IMR-90 (cell line): Measurements from ENCODE around the gene HOATZ.

Source experiments
- CEBPB ChIP-seq: IDR thresholded peaks from 2 replicates; pipeline ENCODE4 v1.6.1; 2012; ENCODE audit warnings: low read depth, low read length, improper control_type of control experiment
- FOS ChIP-seq: fragments of 150-350 bp; IDR thresholded peaks from 2 replicates; pipeline ENCODE4 v1.6.1; 2016; ENCODE audit warnings: low read depth, low read length
- MAFK ChIP-seq: IDR thresholded peaks from 2 replicates; pipeline ENCODE4 v1.6.1; 2012; ENCODE audit warnings: low read depth, low read length, improper control_type of control experiment
- MXI1 ChIP-seq: IDR thresholded peaks from 2 replicates; pipeline ENCODE4 v1.6.1; 2012; ENCODE audit warnings: low read depth, mild to moderate bottlenecking, low read length, moderate library complexity, borderline replicate concordance
- POLR2A ChIP-seq: IDR thresholded peaks from 2 replicates; pipeline ENCODE4 v1.6.1; 2012; ENCODE audit warnings: mild to moderate bottlenecking, low read depth, low read length
- RAD21 ChIP-seq: IDR thresholded peaks from 2 replicates; pipeline ENCODE4 v1.6.1; 2012; ENCODE audit warnings: low read length, improper control_type of control experiment
- TF ChIP-seq, protein P1 (sequence below): conservative IDR thresholded peaks from 2 replicates; pipeline ENCODE4 v1.5.1; 2012; ENCODE audit warnings: mild to moderate bottlenecking, low read depth, low read length, improper control_type of control experiment
- TF ChIP-seq, protein P2 (sequence below): fragments of 150-350 bp; IDR thresholded peaks from 2 replicates; pipeline ENCODE4 v1.6.1; 2016; ENCODE audit warnings: low read depth, mild to moderate bottlenecking, low read length, moderate library complexity, borderline replicate concordance

DNA sequence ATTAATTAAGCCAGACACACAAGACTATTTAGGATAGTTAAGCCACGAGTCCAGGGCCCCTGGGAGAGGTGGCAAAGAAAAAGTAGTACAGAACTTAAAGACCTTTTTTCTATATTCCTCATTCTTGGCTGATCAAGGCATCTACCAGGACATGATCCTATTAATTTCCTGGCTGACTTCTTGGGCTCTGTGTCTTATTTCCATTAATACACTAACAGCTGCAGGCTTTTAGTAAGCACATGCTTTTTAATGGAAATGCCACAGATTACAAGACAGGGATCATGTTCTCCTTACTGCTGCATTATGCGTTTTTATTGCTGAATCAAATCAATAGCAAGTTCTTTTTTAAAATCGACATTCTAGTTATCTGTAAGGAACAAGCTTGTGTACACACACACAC lies 37.6 kb upstream of the HOATZ start:
- TF ChIP-seq CEBPB = no peak
- TF ChIP-seq, protein P1, sequence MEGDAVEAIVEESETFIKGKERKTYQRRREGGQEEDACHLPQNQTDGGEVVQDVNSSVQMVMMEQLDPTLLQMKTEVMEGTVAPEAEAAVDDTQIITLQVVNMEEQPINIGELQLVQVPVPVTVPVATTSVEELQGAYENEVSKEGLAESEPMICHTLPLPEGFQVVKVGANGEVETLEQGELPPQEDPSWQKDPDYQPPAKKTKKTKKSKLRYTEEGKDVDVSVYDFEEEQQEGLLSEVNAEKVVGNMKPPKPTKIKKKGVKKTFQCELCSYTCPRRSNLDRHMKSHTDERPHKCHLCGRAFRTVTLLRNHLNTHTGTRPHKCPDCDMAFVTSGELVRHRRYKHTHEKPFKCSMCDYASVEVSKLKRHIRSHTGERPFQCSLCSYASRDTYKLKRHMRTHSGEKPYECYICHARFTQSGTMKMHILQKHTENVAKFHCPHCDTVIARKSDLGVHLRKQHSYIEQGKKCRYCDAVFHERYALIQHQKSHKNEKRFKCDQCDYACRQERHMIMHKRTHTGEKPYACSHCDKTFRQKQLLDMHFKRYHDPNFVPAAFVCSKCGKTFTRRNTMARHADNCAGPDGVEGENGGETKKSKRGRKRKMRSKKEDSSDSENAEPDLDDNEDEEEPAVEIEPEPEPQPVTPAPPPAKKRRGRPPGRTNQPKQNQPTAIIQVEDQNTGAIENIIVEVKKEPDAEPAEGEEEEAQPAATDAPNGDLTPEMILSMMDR = no peak
- TF ChIP-seq POLR2A = no peak
- TF ChIP-seq RAD21 = no peak
- TF ChIP-seq FOS = no peak
- TF ChIP-seq, protein P2, sequence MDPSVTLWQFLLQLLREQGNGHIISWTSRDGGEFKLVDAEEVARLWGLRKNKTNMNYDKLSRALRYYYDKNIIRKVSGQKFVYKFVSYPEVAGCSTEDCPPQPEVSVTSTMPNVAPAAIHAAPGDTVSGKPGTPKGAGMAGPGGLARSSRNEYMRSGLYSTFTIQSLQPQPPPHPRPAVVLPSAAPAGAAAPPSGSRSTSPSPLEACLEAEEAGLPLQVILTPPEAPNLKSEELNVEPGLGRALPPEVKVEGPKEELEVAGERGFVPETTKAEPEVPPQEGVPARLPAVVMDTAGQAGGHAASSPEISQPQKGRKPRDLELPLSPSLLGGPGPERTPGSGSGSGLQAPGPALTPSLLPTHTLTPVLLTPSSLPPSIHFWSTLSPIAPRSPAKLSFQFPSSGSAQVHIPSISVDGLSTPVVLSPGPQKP = no peak
- no peak for TF ChIP-seq MXI1
- TF ChIP-seq MAFK = no peak
